ENCODE measurements around the gene CHTOP. TPM values are rescaled to one million over a fixed set of nuclear protein-coding genes. Genes with fewer than 3 reads are reported as not detected.
A peak's percentile ranks its signal among the peaks of the same experiment; 100 is the strongest.
"Not testable (repeated sequence)": the region's sequence is repeated elsewhere in the genome, so short reads cannot be mapped to it uniquely, and the experiment has no call there.

CHTOP gene
- 61.0 and 72.4 TPM in 2 replicates for total RNA-seq (2014; rRNA removed; shearing (Covaris generic); ENCODE audit: low replicate concordance)

GRCh38 chr1:153633754-153634665 is at the start of gene CHTOP:
TSS of gene CHTOP (plus strand) at chr1:153634066. CDS start at chr1:153636589, 2,523 bp downstream.
- DNase-seq: peak; percentile 97
- Histone ChIP-seq H3K36me3 (peaks cover 45% of the 10 kb centered on the region), H3K9me3 (no peaks in the 10 kb centered on the region), H3K4me3 (peak within 1 kb of the TSS; percentile 99), H3K27me3 (no peaks in the 10 kb centered on the region)

GRCh38 chr1:153585006-153585405 is 48.9 kb upstream of the CHTOP start:
- no peak overlapping the region for H3K4me3 ChIP-seq
- no peak for DNase-seq

GRCh38 chr1:153586347-153586746 is 47.5 kb upstream of the CHTOP start:
- DNase-seq: no peak
- Histone ChIP-seq H3K36me3 (no peaks in the 10 kb centered on the region), H3K4me3 (no peak overlapping the region), H3K27me3 (no peaks in the 10 kb centered on the region), H3K9me3 (no peaks in the 10 kb centered on the region)

More at GRCh38 chr1:153585006-153585405, 48.9 kb upstream of the CHTOP start:
- Histone ChIP-seq H3K9me3 (no peaks in the 10 kb centered on the region), H3K27me3 (no peaks in the 10 kb centered on the region), H3K36me3 (no peaks in the 10 kb centered on the region)

GRCh38 chr1:153587314-153587713 is 46.6 kb upstream of the CHTOP start:
- Histone ChIP-seq H3K27me3 (no peaks in the 10 kb centered on the region), H3K36me3 (no peaks in the 10 kb centered on the region), H3K4me3 (no peak overlapping the region), H3K9me3 (no peaks in the 10 kb centered on the region)
- DNase-seq: no peak

GRCh38 chr1:153588033-153588432 is 45.8 kb upstream of the CHTOP start:
- not testable (repeated sequence) for H3K4me3 ChIP-seq, H3K36me3 ChIP-seq, DNase-seq, H3K9me3 ChIP-seq, H3K27me3 ChIP-seq

- H3K27me3 ChIP-seq: no peaks in the 10 kb centered on the region
- DNase-seq: no peak
- H3K36me3 ChIP-seq: no peaks in the 10 kb centered on the region
Measured at GRCh38 chr1:153588482-153588881, 45.4 kb upstream of the CHTOP start.

GRCh38 chr1:153592748-153593147 is 41.1 kb upstream of the CHTOP start:
- Histone ChIP-seq H3K9me3 (no peaks in the 10 kb centered on the region), H3K27me3 (no peaks in the 10 kb centered on the region), H3K36me3 (no peaks in the 10 kb centered on the region), H3K4me3 (no peak overlapping the region)
- DNase-seq: no peak

More at GRCh38 chr1:153588482-153588881, 45.4 kb upstream of the CHTOP start:
- no peaks in the 10 kb centered on the region for H3K9me3 ChIP-seq
- H3K4me3 ChIP-seq: no peak overlapping the region

GRCh38 chr1:153597206-153597605 is 36.7 kb upstream of the CHTOP start:
- Histone ChIP-seq H3K27me3 (no peaks in the 10 kb centered on the region), H3K4me3 (no peak overlapping the region), H3K36me3 (peaks cover 13% of the 10 kb centered on the region), H3K9me3 (no peaks in the 10 kb centered on the region)
- DNase-seq: no peak

GRCh38 chr1:153598309-153599172 is 35.3 kb upstream of the CHTOP start:
- DNase-seq: no peak
- H3K27me3 ChIP-seq: no peaks in the 10 kb centered on the region
- no peaks in the 10 kb centered on the region for H3K9me3 ChIP-seq

GRCh38 chr1:153599847-153600246 is 34.0 kb upstream of the CHTOP start:
- no peak for DNase-seq
- peaks cover 15% of the 10 kb centered on the region for H3K36me3 ChIP-seq
- no peaks in the 10 kb centered on the region for H3K9me3 ChIP-seq

More at GRCh38 chr1:153598309-153599172, 35.3 kb upstream of the CHTOP start:
- Histone ChIP-seq H3K36me3 (peaks cover 13% of the 10 kb centered on the region), H3K4me3 (no peak overlapping the region)

GRCh38 chr1:153602749-153603148 is 31.1 kb upstream of the CHTOP start:
- Histone ChIP-seq H3K27me3 (no peaks in the 10 kb centered on the region), H3K9me3 (no peaks in the 10 kb centered on the region), H3K4me3 (no peak overlapping the region), H3K36me3 (peaks cover 41% of the 10 kb centered on the region)
- no peak for DNase-seq

More at GRCh38 chr1:153599847-153600246, 34.0 kb upstream of the CHTOP start:
- H3K4me3 ChIP-seq: no peak overlapping the region
- H3K27me3 ChIP-seq: no peaks in the 10 kb centered on the region

- Histone ChIP-seq H3K36me3 (peaks cover 53% of the 10 kb centered on the region), H3K9me3 (no peaks in the 10 kb centered on the region), H3K27me3 (no peaks in the 10 kb centered on the region), H3K4me3 (no peak overlapping the region)
- no peak for DNase-seq
Measured at GRCh38 chr1:153606194-153606593, 27.7 kb upstream of the CHTOP start.

- H3K36me3 ChIP-seq: peaks cover 51% of the 10 kb centered on the region
- no peaks in the 10 kb centered on the region for H3K9me3 ChIP-seq
- DNase-seq: no peak
- no peaks in the 10 kb centered on the region for H3K27me3 ChIP-seq
- no peak overlapping the region for H3K4me3 ChIP-seq
Measured at GRCh38 chr1:153607381-153607780, 26.5 kb upstream of the CHTOP start.

GRCh38 chr1:153608089-153608682 is 25.7 kb upstream of the CHTOP start:
- Histone ChIP-seq H3K27me3 (no peaks in the 10 kb centered on the region), H3K9me3 (no peaks in the 10 kb centered on the region), H3K36me3 (peaks cover 51% of the 10 kb centered on the region), H3K4me3 (peak overlapping the region; percentile 34)
- DNase-seq: no peak

GRCh38 chr1:153608742-153609584 is 24.9 kb upstream of the CHTOP start:
- H3K9me3 ChIP-seq: no peaks in the 10 kb centered on the region
- peaks cover 51% of the 10 kb centered on the region for H3K36me3 ChIP-seq
- DNase-seq: peak; percentile 87
- peak overlapping the region; percentile 34 for H3K4me3 ChIP-seq
- no peaks in the 10 kb centered on the region for H3K27me3 ChIP-seq

GRCh38 chr1:153609585-153609907 is 24.3 kb upstream of the CHTOP start:
- Histone ChIP-seq H3K4me3 (no peak overlapping the region; the same call in 1 of the 2 replicates), H3K36me3 (peaks cover 51% of the 10 kb centered on the region), H3K27me3 (no peaks in the 10 kb centered on the region), H3K9me3 (no peaks in the 10 kb centered on the region)
- no peak for DNase-seq
